GM12865 (cell line): Measurements from ENCODE around the gene NECAB3.

Source experiments
- DNase-seq: peaks from one replicate; pipeline ENCODE4 v3.0.0; 2010; ENCODE audit warnings: low read depth
- H3K4me3 ChIP-seq: 2 replicates; pipeline ENCODE4 v1.5.1; 2011; ENCODE audit warnings: mild to moderate bottlenecking, low read depth, low read length, control low read depth
- TF ChIP-seq, protein P1 (sequence below): IDR thresholded peaks from 2 replicates; pipeline ENCODE4 v1.5.1; 2011; ENCODE audit warnings: low read length, control low read depth, low read depth, inconsistent platforms; ENCODE audit not compliant: insufficient read depth; ENCODE audit errors: missing control alignments

Gene NECAB3

DNA sequence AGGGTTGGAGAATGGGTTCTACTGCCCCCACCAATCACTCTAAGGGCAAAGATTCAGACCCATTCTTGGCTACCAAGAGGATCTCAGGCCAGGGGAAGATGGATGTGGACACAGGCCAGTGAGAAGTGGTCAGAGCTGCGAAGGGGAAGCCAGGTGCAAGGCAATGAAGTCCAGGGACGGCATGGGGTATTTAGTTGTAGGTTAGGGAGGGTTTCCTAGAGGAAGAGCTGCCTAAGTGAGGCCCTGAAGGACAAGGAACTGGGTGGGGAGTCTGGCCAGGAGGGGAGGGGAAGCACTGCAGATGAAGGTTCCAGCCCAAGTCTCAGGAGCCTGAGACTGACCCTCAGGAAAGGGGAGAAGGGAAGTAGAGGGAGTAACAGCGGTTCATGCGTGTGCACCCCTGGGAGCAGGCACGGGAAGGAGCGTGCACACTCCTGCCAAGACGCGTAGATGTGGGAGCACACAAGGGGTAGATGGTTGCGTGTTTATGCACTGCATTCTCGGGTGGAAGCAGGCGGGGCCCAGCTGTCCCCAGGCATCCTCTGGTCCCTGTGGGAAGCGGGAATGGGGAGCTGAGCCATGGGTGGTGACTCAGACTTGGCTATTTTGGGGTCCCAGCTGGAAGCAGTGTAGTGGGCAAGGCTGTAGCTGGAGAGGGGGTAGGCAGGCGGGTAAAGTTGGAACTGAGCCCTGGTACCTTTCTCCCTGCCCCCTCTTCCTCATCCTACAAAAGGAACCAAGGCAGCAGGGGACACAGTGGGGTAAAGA lies 4.2 kb downstream of the NECAB3 start:
- no peak overlapping the region for H3K4me3 ChIP-seq
- TF ChIP-seq, protein P1, sequence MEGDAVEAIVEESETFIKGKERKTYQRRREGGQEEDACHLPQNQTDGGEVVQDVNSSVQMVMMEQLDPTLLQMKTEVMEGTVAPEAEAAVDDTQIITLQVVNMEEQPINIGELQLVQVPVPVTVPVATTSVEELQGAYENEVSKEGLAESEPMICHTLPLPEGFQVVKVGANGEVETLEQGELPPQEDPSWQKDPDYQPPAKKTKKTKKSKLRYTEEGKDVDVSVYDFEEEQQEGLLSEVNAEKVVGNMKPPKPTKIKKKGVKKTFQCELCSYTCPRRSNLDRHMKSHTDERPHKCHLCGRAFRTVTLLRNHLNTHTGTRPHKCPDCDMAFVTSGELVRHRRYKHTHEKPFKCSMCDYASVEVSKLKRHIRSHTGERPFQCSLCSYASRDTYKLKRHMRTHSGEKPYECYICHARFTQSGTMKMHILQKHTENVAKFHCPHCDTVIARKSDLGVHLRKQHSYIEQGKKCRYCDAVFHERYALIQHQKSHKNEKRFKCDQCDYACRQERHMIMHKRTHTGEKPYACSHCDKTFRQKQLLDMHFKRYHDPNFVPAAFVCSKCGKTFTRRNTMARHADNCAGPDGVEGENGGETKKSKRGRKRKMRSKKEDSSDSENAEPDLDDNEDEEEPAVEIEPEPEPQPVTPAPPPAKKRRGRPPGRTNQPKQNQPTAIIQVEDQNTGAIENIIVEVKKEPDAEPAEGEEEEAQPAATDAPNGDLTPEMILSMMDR: no peak
- DNase-seq: no peak

DNA sequence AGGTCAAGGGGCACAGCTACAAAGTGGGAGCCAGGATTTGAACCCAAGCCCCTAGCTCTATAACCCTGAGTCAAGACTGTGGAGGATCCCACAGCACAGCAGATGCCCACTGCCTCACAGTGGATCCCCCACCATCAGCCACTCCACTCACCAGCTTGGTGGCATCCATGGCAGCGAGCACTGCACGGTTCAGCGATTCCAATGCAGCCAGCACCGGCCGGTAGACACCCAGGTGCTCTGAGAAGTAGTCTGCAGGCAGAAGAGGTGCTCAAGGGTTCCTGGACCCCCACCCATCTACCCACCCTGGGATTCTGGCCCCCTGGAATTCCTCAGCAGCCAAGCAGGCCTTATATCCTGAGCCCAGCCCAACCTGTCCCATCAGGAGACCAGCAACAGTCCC lies 5.0 kb downstream of the NECAB3 start:
- DNase-seq: no peak
- no peak overlapping the region for H3K4me3 ChIP-seq
- TF ChIP-seq, protein P1: no peak

DNA sequence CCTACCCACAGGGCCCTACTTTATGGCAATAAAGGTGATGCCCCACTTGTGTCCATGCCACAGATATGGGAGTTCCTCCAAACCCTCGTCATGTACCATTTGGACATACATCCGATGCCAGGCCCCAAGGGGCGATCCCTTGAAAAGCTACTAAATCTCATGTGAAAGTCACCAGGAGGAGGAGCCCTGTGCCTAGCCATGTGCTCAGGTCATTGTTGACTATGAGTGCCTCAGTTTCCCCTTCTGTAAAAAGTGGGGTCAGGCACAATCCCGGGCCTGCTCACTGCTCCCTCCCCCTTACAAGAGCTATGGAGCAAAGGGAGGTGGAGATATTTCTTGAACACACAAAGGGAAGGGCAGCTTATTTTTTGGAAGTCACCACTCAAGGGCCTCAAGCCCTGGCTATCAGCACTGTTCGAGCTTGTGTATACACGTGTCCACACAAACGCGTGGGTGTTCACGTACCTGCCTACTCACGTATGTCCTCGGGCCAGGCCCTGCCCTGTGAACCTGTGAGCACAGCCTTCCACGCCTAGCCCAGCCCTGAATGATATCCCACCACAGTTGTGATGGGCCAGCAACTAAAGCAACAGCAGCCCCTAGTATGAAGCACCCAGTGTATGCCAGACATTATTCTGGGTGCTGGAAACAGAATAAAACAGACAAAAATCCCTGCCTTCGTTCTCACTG lies 5.6 kb downstream of the NECAB3 start:
- H3K4me3 ChIP-seq: no peak overlapping the region
- TF ChIP-seq, protein P1: no peak
- DNase-seq: no peak

DNA sequence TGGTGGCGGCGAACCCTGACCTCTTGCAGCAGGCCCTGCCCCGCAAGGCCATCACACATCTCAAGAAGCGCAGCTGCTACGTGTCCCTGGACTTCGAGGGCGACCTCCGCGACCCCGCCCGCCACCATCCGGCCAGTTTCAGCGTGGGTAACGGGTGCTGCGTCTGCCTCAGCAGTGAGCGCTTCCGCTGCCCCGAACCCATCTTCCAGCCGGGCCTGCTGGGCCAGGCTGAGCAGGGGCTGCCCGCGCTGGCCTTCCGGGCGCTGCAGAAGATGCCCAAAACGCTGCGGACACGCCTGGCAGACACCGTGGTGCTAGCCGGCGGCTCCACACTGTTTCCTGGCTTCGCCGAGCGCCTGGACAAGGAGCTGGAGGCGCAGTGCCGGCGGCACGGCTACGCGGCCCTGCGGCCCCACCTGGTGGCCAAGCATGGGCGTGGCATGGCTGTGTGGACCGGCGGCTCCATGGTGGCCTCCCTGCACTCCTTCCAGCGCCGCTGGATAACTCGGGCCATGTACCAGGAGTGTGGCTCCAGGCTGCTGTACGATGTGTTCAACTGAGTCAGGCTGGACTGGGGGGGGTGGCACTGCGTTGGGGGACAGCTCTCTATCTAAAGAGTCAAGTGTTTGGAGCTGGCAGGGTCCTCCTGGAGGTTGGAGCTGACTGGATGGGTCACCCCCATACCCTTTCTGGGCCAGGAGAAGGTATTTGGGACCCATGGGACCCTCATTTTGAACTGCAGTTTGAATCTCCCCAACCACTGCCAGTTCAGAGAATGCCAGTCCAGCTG lies 6.4 kb downstream of the NECAB3 start:
- TF ChIP-seq, protein P1: peak; percentile 96
- DNase-seq: peak; percentile 90
- H3K4me3 ChIP-seq: peak overlapping the region; percentile 61

DNA sequence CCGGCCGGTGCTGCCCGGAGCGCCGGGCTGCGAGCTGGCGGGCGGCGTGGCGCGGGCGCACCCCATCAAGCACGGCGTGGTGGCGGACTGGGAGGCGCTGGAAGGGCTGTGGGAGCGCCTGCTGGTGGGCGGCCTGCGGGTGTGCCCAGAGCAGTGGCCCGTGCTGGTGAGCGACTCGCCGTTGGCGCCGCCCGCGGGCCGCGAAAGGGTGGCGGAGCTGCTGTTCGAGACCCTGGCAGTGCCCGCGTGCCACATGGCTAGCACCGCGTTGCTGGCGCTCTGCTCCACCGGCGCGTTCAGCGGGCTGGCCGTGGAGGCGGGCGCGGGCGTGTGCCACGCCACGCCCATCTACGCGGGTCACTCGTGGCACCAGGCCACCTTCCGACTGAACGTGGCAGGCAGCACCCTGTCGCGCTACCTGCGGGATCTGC lies 7.0 kb downstream of the NECAB3 start:
- peak; percentile 70 for DNase-seq
- TF ChIP-seq, protein P1: peak; percentile 5
- H3K4me3 ChIP-seq: peak overlapping the region; percentile 61

GRCh38 chr20:33666293-33667244 lies 7.7 kb downstream of the NECAB3 start, which contains the start of gene ACTL10:
ACTL10 (plus strand) TSS chr20:33666943; CDS start chr20:33667498, 555 bp downstream.
- TF ChIP-seq, protein P1: no peak
- H3K4me3 ChIP-seq: peak within 1 kb of the TSS; percentile 61
- peak; percentile 98 for DNase-seq
